DOHH2 (cell line): ENCODE results near the gene SCARB2.

Experiments
- EZH2phosphoT487 ChIP-seq: fragments of 200-600 bp; sonication (generic); IDR thresholded peaks from 2 replicates; pipeline ENCODE4 v1.6.1; 2017; ENCODE audit warnings: borderline replicate concordance, mild to moderate bottlenecking, antibody characterized with exemption, low read length, moderate library complexity, mixed read lengths
- TF ChIP-seq, protein P1 (sequence below): fragments of 200-600 bp; sonication (generic); IDR thresholded peaks from one replicate; pipeline ENCODE4 v1.5.1; 2014; ENCODE audit warnings: antibody characterized with exemption, mild to moderate bottlenecking, low read depth, low read length; ENCODE audit not compliant: poor library complexity, severe bottlenecking

DNA sequence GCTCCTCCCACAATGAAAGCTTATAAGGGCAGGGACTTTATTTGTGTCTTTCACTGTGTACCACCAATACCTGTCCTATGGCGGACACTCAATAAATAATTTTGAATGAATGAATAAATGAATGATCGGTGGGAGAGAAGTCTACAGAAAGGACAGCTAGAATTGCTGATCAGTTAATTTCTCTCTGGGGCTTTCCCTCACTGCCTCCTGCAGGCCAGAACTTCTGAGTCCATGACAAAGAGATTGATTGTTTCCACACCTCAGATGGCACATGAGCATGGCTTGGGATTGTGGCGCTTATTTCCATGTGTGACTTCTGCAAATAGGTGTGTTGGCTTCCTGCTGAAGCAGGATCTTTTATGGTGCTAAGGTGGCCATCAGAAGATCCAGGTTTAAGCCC is 44.2 kb upstream of the SCARB2 start:
- TF ChIP-seq, protein P1, sequence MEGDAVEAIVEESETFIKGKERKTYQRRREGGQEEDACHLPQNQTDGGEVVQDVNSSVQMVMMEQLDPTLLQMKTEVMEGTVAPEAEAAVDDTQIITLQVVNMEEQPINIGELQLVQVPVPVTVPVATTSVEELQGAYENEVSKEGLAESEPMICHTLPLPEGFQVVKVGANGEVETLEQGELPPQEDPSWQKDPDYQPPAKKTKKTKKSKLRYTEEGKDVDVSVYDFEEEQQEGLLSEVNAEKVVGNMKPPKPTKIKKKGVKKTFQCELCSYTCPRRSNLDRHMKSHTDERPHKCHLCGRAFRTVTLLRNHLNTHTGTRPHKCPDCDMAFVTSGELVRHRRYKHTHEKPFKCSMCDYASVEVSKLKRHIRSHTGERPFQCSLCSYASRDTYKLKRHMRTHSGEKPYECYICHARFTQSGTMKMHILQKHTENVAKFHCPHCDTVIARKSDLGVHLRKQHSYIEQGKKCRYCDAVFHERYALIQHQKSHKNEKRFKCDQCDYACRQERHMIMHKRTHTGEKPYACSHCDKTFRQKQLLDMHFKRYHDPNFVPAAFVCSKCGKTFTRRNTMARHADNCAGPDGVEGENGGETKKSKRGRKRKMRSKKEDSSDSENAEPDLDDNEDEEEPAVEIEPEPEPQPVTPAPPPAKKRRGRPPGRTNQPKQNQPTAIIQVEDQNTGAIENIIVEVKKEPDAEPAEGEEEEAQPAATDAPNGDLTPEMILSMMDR = no peak
- TF ChIP-seq EZH2phosphoT487 = no peak
